ENCODE measurements around the gene BSPRY. TPM values are rescaled to one million over a fixed set of nuclear protein-coding genes. Genes with fewer than 3 reads are reported as not detected.

BSPRY gene
- 8.4 TPM for total RNA-seq
- long read RNA-seq, transcript BSPRY-201 (6 exons, 2,339 nt): major isoform, 20 of 33 reads
- long read RNA-seq, partial matches to known transcripts: 5 of 33 reads
- long read RNA-seq, other reads (novel, unspliced or antisense): 5 of 33 reads

- H3K4me1 ChIP-seq: peaks cover 13% of the 10 kb centered on the region
- no peaks in the 10 kb centered on the region for H3K9me3 ChIP-seq
- ATAC-seq (peak; percentile 87 to 95), DNase-seq (peak; percentile 53)
- no peaks in the 10 kb centered on the region for H3K36me3 ChIP-seq
- intact Hi-C loops (cut with DNase I): no loop called here
- no peak for TF ChIP-seq CTCF (IDR thresholded peaks at IDR 0.05)
- H3K27ac ChIP-seq: no peak within 1 kb of the TSS
- peaks cover 19% of the 10 kb centered on the region for H3K27me3 ChIP-seq (ENCODE audit: low read depth)
- H3K4me3 ChIP-seq: peak within 1 kb of the TSS; percentile 66
These were observed at the start of gene BSPRY for GRCh38 chr9:113349445-113350094. TSS of gene BSPRY (plus strand) at chr9:113349541. CDS start at chr9:113349580, 39 bp downstream.

GRCh38 chr9:113299800-113300292 is 49.5 kb upstream of the BSPRY start:
- Histone ChIP-seq H3K9me3 (no peaks in the 10 kb centered on the region), H3K27ac (no peak overlapping the region), H3K36me3 (no peaks in the 10 kb centered on the region), H3K4me3 (no peak overlapping the region), H3K4me1 (no peaks in the 10 kb centered on the region), H3K27me3 (ENCODE audit: low read depth) (peaks cover 3% of the 10 kb centered on the region)
- ATAC-seq (peak; percentile 49 to 63), DNase-seq (no peak)
- intact Hi-C loops (cut with DNase I): no loop called here
- no peak for TF ChIP-seq CTCF (IDR thresholded peaks at IDR 0.05)

GRCh38 chr9:113301548-113301947 is 47.8 kb upstream of the BSPRY start:
- Histone ChIP-seq H3K36me3 (no peaks in the 10 kb centered on the region), H3K27me3 (ENCODE audit: low read depth) (peaks cover 3% of the 10 kb centered on the region), H3K4me3 (no peak overlapping the region), H3K27ac (no peak overlapping the region), H3K9me3 (no peaks in the 10 kb centered on the region), H3K4me1 (no peaks in the 10 kb centered on the region)
- intact Hi-C loops (cut with DNase I): no loop called here
- DNase-seq (no peak), ATAC-seq (no peak)
- no peak for TF ChIP-seq CTCF (IDR thresholded peaks at IDR 0.05)

GRCh38 chr9:113302792-113303418 is 46.4 kb upstream of the BSPRY start, which contains the start of gene RNF183:
TSS of gene RNF183 (minus strand) at chr9:113303376. CDS start at chr9:113298184, 5,192 bp downstream.
- Histone ChIP-seq H3K9me3 (no peaks in the 10 kb centered on the region), H3K4me1 (no peaks in the 10 kb centered on the region), H3K36me3 (no peaks in the 10 kb centered on the region), H3K27ac (no peak within 1 kb of the TSS), H3K4me3 (no peak within 1 kb of the TSS), H3K27me3 (ENCODE audit: low read depth) (peaks cover 3% of the 10 kb centered on the region)
- no peak for DNase-seq
- no peak for ATAC-seq
- no peak for TF ChIP-seq CTCF (IDR thresholded peaks at IDR 0.05)
- intact Hi-C loops (cut with DNase I): no loop called here

GRCh38 chr9:113306566-113306965 is 42.8 kb upstream of the BSPRY start:
- Histone ChIP-seq H3K36me3 (no peaks in the 10 kb centered on the region), H3K27ac (no peak overlapping the region), H3K9me3 (no peaks in the 10 kb centered on the region), H3K27me3 (ENCODE audit: low read depth) (peaks cover 3% of the 10 kb centered on the region), H3K4me1 (no peaks in the 10 kb centered on the region), H3K4me3 (no peak overlapping the region)
- intact Hi-C loops (cut with DNase I): no loop called here
- no peak for TF ChIP-seq CTCF (IDR thresholded peaks at IDR 0.05)
- ATAC-seq (no peak), DNase-seq (no peak)

Measured in lower lobe of right lung (tissue), 2 donors.